Measurements from ENCODE around the gene JPT2.
"Not testable (repeated sequence)": the region's sequence is repeated elsewhere in the genome, so short reads cannot be mapped to it uniquely, and the experiment has no call there.

The JPT2 gene

GRCh38 chr16:1707193-1707790, 29.2 kb downstream of the JPT2 start:
- DNase-seq (ENCODE audit: low read depth in 2 of 2) = no peak

DNA sequence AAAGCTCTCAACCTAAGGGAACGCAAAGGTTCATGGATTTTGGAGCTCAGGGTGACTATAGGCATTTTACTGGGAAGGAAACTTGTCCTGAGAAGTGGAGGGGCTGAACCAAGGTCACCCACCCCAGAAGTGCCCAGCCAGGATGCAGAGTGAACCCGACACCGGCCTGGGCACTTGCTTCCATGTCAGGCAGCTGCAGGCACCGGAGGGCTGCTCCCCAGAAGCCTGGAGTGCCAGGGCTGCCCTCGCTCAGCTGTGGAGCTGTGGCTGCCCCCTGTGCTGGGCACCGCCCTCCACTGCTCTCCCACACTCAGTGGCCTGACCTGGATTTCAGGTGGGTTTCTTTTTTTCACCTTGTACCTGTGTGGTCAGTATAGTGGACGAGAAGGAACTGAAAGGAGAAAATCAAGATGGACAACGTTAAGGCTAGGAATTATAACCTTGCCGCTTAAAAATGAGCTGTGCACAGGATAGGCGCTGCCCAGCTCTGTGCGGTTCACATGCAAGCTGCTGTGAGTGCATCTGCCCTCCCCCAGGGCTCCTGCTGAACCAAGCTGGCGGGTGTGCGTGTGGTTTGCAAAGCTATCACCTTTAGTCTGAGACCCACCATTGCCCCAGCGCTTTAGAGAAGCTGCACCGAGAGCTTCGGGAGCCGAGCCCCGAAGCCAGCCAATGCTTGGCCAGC, 30.1 kb downstream of the JPT2 start:
- DNase-seq (ENCODE audit: low read depth in 2 of 2) = no peak

DNA sequence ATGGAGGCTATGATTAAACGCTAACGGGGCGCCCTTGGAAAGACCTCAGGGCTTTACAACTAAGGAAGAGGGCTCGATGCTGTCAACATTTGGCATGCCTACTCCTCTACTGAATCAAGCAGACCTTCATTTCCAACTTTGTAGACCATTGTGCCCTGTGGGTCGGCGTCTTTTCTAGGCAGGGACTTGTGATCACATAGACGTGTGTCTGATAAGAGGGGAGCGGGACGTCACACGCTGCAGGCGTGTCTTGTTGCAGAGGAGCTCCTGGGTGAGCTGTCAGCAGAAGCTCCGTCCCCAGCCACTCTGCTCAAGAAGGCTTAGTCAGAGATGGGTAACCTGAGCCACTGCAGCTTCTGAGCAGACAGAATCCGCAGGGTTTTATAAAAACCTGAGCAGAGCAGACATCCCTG, 30.7 kb downstream of the JPT2 start:
- DNase-seq (ENCODE audit: low read depth in 2 of 2) = no peak

DNA sequence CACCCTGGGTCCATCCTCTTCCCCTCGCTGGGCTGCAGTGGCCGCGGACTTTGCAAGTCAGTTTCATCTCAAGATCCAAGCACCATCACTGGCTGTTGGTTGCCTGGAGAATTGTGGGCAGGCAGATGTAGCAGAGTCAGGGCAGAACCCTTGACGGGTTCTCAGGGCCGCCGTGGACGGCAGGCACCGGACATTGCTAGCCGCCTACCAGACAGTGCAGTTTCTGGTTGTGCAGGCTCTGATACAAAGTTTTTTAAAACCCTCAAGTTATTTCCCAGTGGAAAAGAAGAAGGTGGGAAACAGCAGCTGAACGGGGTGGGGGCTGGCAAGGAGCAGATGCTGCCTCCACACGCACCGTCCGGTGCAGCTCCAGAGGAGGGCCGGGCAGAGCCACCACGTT, 31.3 kb downstream of the JPT2 start:
- no peak for DNase-seq (ENCODE audit: low read depth in 2 of 2)

- DNase-seq (ENCODE audit: low read depth in 2 of 2) = no peak
Measured at GRCh38 chr16:1710811-1711507, 32.9 kb downstream of the JPT2 start.

DNA sequence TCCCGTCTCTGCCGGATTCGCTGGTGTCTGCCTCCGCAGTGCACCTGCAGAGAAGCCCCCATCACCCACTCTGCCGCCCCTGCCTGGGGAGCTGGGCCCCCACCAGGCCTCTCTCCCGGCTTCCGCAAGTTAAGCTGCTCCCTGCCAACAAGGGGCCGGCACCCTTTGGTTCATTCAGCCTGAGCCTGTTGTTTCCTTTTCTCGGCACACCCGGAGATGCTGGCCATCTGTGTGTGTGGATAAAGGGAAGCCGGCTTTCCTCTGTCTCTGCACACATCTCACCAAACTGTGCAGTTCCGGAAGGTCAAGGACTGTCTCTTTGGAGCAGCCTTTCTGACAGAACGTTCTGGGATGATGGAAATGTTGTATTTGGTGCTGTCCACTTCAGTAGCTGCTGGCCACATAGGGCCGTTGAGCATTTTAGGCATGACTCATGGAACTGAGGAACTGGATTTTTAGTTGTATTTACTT, 34.7 kb downstream of the JPT2 start:
- no peak for DNase-seq (ENCODE audit: low read depth in 2 of 2)

GRCh38 chr16:1713331-1713730, 35.3 kb downstream of the JPT2 start:
- DNase-seq (ENCODE audit: low read depth in 2 of 2) = no peak

DNA sequence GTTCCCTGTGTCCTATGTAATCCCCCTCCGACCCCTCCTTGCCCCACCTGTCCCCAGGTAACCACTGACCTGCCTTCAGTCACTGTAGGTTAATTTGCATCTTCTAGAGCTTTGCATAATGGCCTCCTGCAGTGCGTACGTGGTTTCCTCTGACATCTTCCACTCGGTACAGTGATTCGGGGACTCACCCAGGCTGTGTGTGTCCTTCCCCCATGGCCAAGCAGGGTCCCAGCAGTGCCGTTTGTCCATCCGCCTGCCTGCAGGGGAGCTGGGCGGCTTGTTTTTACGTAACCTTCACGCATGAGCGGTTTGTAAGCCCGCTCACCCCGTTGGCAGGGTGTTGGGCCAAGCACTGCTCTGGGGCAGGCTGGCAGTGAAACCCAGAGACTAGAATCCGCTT, 35.9 kb downstream of the JPT2 start:
- no peak for DNase-seq (ENCODE audit: low read depth in 2 of 2)

GRCh38 chr16:1715220-1715619, 37.1 kb downstream of the JPT2 start:
- DNase-seq (ENCODE audit: low read depth in 2 of 2) = no peak

GRCh38 chr16:1718236-1718635, 40.2 kb downstream of the JPT2 start:
- not testable (repeated sequence) for DNase-seq (ENCODE audit: low read depth in 2 of 2)

DNA sequence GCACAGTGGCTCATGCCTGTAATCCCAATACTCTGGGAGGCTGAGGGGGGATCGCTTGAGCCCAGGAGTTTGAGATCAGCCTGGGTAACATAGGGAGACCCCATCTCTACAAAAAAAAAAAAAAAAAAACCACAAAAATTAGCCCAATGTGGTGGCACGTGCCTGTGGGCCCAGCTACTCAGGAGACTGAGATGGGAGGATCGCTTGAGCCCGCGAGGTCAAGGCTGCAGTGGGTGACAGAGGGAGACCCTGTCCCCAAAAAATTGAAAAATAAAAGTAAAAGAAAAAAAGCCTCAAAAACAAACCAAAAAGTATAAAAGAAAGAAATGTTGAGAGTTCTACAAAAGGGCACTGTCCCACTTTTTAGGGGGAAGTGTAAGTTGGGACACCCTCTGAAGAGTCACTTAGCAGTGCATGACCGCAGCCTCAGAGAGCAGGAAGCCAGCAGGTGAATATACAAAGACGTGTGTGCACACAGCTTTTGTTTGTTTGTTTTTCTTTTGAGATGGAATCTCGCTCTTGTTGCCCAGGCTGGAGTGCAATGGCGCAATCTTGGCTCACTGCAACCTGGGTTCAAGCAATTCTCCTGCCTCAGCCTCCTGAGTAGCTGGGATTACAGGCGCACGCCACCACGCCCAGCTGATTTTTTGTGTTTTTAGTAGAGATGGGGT, 41.6 kb downstream of the JPT2 start:
- not testable (repeated sequence) for DNase-seq (ENCODE audit: low read depth in 2 of 2)

- DNase-seq (ENCODE audit: low read depth in 2 of 2) = no peak
Measured at GRCh38 chr16:1721372-1721771, 43.3 kb downstream of the JPT2 start.

- no peak for DNase-seq (ENCODE audit: low read depth in 2 of 2)
Measured at GRCh38 chr16:1723450-1724147, 45.5 kb downstream of the JPT2 start.

- DNase-seq (ENCODE audit: low read depth in 2 of 2) = no peak
Measured at GRCh38 chr16:1724491-1724890, 46.4 kb downstream of the JPT2 start.

DNA sequence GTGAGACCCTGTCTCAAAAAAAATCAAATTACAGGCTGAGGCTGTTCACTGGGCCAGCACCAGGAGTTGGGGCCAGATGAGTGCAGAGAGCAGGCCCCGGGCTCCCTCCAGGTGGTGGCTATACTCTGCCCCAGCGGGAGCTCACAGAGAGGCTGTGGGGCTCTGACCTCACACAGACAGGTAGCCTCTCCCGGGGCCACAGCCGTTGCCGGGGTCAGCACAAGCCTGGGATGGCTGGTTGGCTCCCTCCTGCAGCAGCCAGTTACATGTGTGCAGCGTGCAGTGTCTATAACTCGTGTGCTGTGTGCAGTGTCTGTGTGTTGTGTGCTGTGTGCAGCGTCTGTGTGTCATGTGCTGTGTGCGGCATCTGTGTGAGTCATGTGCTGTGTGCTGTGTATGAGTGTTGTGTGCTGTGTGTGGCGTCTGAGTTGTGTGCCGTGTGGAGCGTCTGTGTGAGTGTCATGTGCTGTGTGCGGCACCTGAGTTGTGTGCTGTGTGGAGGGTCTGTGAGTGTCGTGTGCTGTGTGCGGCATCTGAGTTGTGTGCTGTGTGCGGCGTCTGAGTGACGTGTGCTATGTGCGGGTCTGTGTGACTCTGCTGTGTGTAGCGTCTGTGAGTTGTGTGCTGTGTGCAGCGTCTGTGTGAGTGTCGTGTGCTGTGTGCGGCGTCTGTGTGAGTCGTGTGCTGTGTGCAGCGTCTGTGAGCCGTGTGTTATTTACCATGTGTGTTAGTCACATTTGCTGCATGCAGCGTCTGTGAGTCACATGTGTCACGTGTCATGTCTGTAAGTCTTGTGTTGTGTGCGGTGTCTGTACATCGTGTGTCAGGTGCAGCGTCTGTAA, 48.8 kb downstream of the JPT2 start:
- no peak for DNase-seq (ENCODE audit: low read depth in 2 of 2)

GRCh38 chr16:1727651-1728624, 49.9 kb downstream of the JPT2 start:
- DNase-seq (ENCODE audit: low read depth in 2 of 2) = no peak

DNA sequence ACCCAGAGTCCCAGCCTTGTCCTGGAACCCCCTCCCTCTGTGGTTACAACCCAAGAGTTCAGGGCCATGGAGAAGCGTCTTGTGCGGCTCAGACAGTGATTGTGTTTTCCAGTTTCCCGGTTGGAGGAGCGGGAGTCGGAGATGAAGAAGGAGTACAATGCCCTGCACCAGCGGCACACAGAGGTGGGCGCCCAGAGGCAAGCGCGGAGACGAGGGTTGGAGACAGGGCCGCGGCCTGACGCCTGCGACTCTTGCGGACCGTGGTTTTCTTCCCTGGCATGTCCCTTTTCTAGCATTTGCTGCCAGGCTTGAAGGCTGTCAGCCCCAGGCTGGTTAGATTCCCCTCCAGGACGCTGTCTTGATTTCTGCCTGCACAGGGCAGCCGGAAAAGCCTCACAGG, 50.9 kb downstream of the JPT2 start:
- DNase-seq (ENCODE audit: low read depth in 2 of 2) = no peak

GRCh38 chr16:1729445-1729844, 51.4 kb downstream of the JPT2 start:
- no peak for DNase-seq (ENCODE audit: low read depth in 2 of 2)

- no peak for DNase-seq (ENCODE audit: low read depth in 2 of 2)
Measured at GRCh38 chr16:1731073-1731472, 53.0 kb downstream of the JPT2 start.

- no peak for DNase-seq (ENCODE audit: low read depth in 2 of 2)
Measured at GRCh38 chr16:1731603-1732002, 53.5 kb downstream of the JPT2 start.
